Kidney epithelial cell (primary cell): ENCODE results near the gene PLD2. TPM values are rescaled to one million over a fixed set of nuclear protein-coding genes. Genes with fewer than 3 reads are reported as not detected.

Experiments
- DNase-seq: peaks from one replicate; pipeline ENCODE4 v3.0.0-alpha.2; 2010; ENCODE audit warnings: low read depth
- H3K27me3 ChIP-seq: 2 replicates; pipeline ENCODE4 v1.6.0; 2011; ENCODE audit warnings: low read length; ENCODE audit not compliant: control insufficient read depth, insufficient read depth
- H3K36me3 ChIP-seq: 2 replicates; pipeline ENCODE4 v1.5.1; 2011; ENCODE audit warnings: low read length; ENCODE audit not compliant: control insufficient read depth, insufficient read depth
- H3K4me3 ChIP-seq: 2 replicates; pipeline ENCODE4 v1.5.1; 2011; ENCODE audit warnings: low read depth, mild to moderate bottlenecking, control low read depth, low read length
- total RNA-seq: library from RNA; depleted of rRNA; stranded (reverse); fragments of >200 nt; gene quantifications from 2 replicates; pipeline ENCODE4 v1.2.3, GENCODE V29; 2015
- TF ChIP-seq, protein P1 (sequence below): IDR thresholded peaks from 2 replicates; pipeline ENCODE4 v1.5.1; 2011; ENCODE audit warnings: mild to moderate bottlenecking, moderate library complexity, low read length, control low read depth, inconsistent platforms; ENCODE audit not compliant: insufficient read depth, poor library complexity, severe bottlenecking

PLD2 gene, protein sequence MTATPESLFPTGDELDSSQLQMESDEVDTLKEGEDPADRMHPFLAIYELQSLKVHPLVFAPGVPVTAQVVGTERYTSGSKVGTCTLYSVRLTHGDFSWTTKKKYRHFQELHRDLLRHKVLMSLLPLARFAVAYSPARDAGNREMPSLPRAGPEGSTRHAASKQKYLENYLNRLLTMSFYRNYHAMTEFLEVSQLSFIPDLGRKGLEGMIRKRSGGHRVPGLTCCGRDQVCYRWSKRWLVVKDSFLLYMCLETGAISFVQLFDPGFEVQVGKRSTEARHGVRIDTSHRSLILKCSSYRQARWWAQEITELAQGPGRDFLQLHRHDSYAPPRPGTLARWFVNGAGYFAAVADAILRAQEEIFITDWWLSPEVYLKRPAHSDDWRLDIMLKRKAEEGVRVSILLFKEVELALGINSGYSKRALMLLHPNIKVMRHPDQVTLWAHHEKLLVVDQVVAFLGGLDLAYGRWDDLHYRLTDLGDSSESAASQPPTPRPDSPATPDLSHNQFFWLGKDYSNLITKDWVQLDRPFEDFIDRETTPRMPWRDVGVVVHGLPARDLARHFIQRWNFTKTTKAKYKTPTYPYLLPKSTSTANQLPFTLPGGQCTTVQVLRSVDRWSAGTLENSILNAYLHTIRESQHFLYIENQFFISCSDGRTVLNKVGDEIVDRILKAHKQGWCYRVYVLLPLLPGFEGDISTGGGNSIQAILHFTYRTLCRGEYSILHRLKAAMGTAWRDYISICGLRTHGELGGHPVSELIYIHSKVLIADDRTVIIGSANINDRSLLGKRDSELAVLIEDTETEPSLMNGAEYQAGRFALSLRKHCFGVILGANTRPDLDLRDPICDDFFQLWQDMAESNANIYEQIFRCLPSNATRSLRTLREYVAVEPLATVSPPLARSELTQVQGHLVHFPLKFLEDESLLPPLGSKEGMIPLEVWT
- total RNA-seq, result 17.4 and 28.6 TPM in 2 replicates

DNA sequence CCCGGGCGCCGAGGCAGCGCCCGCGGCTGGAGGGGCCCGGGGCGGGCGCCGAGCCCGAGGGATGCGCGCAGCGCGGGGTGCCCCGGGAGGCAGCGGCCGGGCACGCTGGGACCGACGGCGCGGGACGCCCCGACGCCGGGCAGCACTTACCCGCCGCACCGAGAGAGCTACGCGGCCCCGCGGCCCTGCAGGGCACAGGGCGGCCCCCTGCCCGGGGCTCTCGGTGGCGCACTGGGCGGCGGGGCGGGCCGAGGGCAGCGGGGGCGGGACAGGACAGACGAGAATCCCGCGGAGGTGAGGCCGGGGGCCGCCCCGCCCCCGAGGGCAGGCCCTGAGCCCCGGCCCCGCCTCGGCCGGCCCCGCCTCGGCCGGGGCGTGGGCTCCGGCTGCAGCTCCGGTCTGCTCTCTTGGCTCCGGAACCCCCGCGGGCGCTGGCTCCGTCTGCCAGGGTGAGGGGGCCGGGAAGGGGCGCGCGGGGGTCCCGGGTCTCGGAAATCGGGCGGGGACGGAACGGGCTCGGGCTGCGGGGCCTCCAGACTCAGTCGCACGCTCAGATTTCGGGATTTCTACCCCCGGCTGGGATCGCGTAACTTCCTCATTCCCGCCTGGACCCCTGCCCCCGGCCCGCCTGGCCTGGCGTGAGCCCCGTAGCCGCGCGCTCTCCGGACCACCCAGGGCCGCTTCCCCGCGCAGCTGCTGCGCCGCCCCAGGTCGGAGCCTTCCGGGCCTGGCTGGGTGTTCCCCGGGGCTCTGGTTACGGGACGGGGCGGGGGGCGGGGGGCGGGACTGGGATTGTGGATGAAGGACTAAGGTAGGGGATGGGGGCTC, at the start of gene PLD2:
Gene PLD2, plus strand, starts transcription at position 376 of the 828 bp plus-strand sequence. CDS start 621 bp downstream, outside the sequence.
- no peak for DNase-seq
- Histone ChIP-seq H3K36me3 (no peaks in the 10 kb centered on the region), H3K4me3 (peak within 1 kb of the TSS; percentile 82), H3K27me3 (no peaks in the 10 kb centered on the region)
- TF ChIP-seq, protein P1, sequence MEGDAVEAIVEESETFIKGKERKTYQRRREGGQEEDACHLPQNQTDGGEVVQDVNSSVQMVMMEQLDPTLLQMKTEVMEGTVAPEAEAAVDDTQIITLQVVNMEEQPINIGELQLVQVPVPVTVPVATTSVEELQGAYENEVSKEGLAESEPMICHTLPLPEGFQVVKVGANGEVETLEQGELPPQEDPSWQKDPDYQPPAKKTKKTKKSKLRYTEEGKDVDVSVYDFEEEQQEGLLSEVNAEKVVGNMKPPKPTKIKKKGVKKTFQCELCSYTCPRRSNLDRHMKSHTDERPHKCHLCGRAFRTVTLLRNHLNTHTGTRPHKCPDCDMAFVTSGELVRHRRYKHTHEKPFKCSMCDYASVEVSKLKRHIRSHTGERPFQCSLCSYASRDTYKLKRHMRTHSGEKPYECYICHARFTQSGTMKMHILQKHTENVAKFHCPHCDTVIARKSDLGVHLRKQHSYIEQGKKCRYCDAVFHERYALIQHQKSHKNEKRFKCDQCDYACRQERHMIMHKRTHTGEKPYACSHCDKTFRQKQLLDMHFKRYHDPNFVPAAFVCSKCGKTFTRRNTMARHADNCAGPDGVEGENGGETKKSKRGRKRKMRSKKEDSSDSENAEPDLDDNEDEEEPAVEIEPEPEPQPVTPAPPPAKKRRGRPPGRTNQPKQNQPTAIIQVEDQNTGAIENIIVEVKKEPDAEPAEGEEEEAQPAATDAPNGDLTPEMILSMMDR, result no peak

DNA sequence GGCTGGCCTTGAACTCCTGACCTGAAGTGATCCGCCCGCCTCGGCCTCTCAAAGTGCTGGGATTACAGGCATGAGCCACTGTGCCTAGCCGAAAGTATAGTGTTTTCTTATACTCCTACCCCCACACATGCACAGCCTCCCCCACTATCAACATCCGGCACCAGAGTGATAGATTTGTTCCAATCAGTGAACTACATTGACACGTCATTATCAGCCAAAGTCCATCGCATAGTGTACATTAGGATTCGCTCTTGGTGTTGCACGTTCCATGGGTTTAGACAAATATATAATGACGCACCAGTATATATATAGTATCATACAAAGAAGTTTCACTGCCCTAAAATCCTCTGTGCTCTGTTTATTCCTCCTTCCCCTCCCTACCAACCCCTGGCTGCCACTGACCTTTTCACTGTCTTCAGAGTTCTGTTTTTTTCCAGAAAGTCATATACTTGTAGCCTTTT, 47.1 kb upstream of the PLD2 start:
- TF ChIP-seq, protein P1, result no peak
- no peak for DNase-seq
- no peaks in the 10 kb centered on the region for H3K27me3 ChIP-seq
- no peak overlapping the region for H3K4me3 ChIP-seq
- no peaks in the 10 kb centered on the region for H3K36me3 ChIP-seq

DNA sequence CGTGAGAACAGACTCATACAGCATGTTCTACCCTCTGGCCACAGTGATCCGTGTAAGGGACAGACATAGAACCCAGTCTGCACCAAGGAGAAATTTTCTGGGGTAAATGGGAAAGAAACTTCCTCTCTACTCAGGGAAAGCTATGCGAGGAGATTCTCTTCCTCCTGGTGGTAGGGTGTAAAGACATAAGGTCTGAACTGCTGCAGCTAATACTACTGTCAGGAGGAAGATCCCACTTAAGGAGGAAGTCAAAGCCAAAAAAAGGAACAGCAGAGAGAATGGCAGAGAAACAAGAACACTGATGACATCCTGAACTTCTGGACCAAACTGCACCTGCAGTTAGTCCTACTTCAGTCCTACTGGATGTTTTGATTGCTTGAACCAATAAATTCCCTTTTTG, 42.4 kb upstream of the PLD2 start:
- DNase-seq, result no peak
- TF ChIP-seq, protein P1, result no peak
- no peak overlapping the region for H3K4me3 ChIP-seq
- peaks cover 2% of the 10 kb centered on the region for H3K27me3 ChIP-seq
- no peaks in the 10 kb centered on the region for H3K36me3 ChIP-seq

DNA sequence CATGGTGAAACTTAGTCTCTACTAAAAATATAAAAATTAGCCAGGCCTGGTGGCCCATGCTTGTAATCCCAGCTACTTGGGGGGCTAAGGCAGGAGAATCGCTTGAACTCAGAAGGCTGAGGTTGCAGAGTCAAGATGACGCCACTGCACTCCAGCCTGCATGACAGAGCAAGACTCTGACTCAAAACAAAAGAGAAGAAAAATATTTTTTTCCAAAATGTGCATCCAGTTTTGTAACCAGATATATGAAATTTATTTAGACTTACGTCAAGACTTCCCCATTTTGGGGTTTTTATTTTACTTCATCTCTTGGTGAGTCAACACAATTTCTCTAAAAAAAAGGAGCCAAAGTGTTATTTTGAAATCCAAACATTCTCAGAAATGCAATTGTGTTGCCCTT, 40.8 kb upstream of the PLD2 start:
- TF ChIP-seq, protein P1, result no peak
- H3K36me3 ChIP-seq, result no peaks in the 10 kb centered on the region
- DNase-seq, result no peak

DNA sequence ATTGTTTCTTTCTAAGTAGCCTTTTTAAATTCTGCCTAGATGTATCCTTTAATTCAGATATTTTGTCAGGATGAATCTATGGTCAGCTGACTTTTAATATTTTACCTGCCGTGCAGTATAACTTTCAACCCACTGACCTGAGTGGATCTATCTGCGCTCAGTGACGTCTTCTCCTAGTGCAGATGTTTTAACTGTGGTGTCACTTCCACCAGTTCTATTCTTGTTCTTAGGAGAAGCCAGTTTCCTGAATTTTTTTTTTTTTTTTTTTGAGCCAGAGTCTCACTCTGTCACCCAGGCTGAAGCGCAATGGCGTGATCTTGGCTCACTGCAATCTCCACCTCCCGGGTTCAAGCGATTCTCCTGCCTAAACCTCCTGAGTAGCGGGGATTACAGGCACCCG, 40.2 kb upstream of the PLD2 start:
- H3K27me3 ChIP-seq, result peaks cover 3% of the 10 kb centered on the region
- TF ChIP-seq, protein P1, result no peak

More for the DNA sequence above, 40.8 kb upstream of the PLD2 start:
- peaks cover 2% of the 10 kb centered on the region for H3K27me3 ChIP-seq
- no peak overlapping the region for H3K4me3 ChIP-seq

More for the DNA sequence above, 40.2 kb upstream of the PLD2 start:
- Histone ChIP-seq H3K36me3 (no peaks in the 10 kb centered on the region), H3K4me3 (no peak overlapping the region)
- DNase-seq, result no peak
